KMS-11 (cell line): ENCODE results near the gene STIM1.

ENCODE experiments used
- H2AFZ ChIP-seq: fragments of 200-600 bp; sonication (generic); 2 replicates; pipeline ENCODE4 v1.6.1; 2016; ENCODE audit warnings: antibody characterized with exemption, mixed run types, low read depth
- H3K27ac ChIP-seq: fragments of 200-600 bp; sonication (generic); 2 replicates; pipeline ENCODE4 v1.6.1; 2016; ENCODE audit warnings: mild to moderate bottlenecking, mixed run types
- H3K27me3 ChIP-seq: fragments of 200-600 bp; sonication (generic); 2 replicates; pipeline ENCODE4 v1.6.1; 2017; ENCODE audit warnings: mild to moderate bottlenecking, low read depth, mixed run types, moderate library complexity; ENCODE audit not compliant: insufficient read depth
- H3K36me3 ChIP-seq: fragments of 200-600 bp; sonication (generic); 2 replicates; pipeline ENCODE4 v1.6.1; 2017; ENCODE audit warnings: mild to moderate bottlenecking, mixed run types; ENCODE audit not compliant: insufficient read depth
- H3K4me1 ChIP-seq: fragments of 200-600 bp; sonication (generic); 2 replicates; pipeline ENCODE4 v1.6.1; 2016; ENCODE audit warnings: mild to moderate bottlenecking, low read depth, mixed run types; ENCODE audit not compliant: poor library complexity, severe bottlenecking
- H3K4me2 ChIP-seq: fragments of 200-600 bp; sonication (generic); 2 replicates; pipeline ENCODE4 v1.7.0; 2016; ENCODE audit warnings: mild to moderate bottlenecking, mixed run types
- H3K4me3 ChIP-seq: fragments of 200-600 bp; sonication (generic); IDR thresholded peaks from 2 replicates; pipeline ENCODE4 v1.6.1; 2017; ENCODE audit warnings: low read depth, low read length, mixed read lengths; ENCODE audit not compliant: insufficient read depth
- H3K79me2 ChIP-seq: fragments of 200-600 bp; sonication (generic); 2 replicates; pipeline ENCODE4 v1.6.1; 2016; ENCODE audit warnings: low read depth, mixed run types; ENCODE audit not compliant: insufficient read depth
- H3K9ac ChIP-seq: fragments of 200-600 bp; sonication (generic); 2 replicates; pipeline ENCODE4 v1.6.1; 2016; ENCODE audit warnings: mild to moderate bottlenecking, mixed run types
- H4K20me1 ChIP-seq: fragments of 200-600 bp; sonication (generic); 2 replicates; pipeline ENCODE4 v1.6.1; 2016; ENCODE audit warnings: mild to moderate bottlenecking, mixed run types; ENCODE audit not compliant: insufficient read depth
- CTCF ChIP-seq: fragments of 200-600 bp; sonication (generic); conservative IDR thresholded peaks from 2 replicates; pipeline ENCODE4 v1.6.1; 2017; ENCODE audit warnings: low read depth, mild to moderate bottlenecking, antibody characterized with exemption, low read length, moderate library complexity, mixed read lengths

The STIM1 gene

DNA sequence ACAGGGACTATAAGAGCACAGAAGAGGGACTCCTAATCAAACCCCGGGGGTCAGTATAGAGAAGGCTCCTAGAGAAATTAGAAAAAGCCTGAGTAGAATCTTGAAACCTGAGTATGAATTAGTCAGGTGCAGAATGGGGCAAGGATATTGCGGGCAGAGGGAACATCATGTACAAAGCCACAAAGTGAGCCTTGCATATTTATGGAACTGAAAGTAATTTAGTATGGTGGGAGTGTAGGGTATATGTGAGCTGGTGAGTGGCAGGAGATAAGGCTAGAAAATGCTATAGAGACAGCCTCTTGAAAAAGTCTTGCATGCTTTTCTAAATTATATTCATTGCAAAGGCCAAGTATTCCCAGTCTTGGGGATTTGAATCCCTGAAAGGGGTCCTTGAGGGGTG lies 93.7 kb downstream of the STIM1 start:
- H4K20me1 ChIP-seq = no peaks in the 10 kb centered on the region
- H3K27me3 ChIP-seq = no peaks in the 10 kb centered on the region
- H3K9ac ChIP-seq = no peak overlapping the region
- no peak overlapping the region for H3K4me3 ChIP-seq
- no peak overlapping the region for H2AFZ ChIP-seq
- no peak overlapping the region for H3K27ac ChIP-seq
- no peaks in the 10 kb centered on the region for H3K36me3 ChIP-seq
- H3K4me1 ChIP-seq = peaks cover 87% of the 10 kb centered on the region
- no peaks in the 10 kb centered on the region; the same call in 1 of the 2 replicates for H3K79me2 ChIP-seq
- no peak for TF ChIP-seq CTCF
- H3K4me2 ChIP-seq = peak overlapping the region; percentile 62

DNA sequence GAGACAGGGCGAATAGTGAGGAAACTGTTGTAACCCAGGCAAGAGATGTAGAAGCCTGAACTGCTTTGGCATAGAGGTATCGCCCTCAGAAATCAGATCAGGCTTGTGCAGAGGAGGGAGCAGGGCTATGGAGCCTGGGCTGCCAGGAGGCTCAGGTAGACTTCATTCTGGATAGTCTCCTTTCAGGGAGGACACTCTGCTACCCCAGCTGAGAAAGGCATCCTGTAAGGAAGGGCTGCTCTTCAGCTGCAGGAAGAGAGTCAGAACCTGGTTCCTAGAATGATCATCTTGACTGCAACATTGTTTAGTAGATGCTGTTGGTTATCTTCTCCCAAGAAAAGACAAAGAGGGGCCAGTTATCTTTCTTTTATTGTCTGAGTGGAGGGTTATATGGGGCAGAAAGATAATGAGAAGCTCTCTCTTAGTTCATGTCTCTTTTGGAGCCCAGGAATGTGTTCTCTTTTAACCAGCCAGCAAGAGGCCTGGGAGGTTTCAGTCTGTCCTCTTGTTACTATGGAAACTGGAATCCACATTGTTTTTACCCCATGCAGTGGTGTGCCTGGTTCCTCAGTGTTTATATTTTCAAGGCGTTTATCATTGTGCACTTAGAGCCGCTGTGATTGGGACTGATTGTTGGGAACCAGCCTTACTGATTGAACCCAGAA lies 95.7 kb downstream of the STIM1 start:
- Histone ChIP-seq H3K4me1 (peaks cover 97% of the 10 kb centered on the region), H3K4me3 (no peak overlapping the region), H3K36me3 (no peaks in the 10 kb centered on the region), H3K27ac (peak overlapping the region; percentile 34), H3K27me3 (no peaks in the 10 kb centered on the region), H2AFZ (no peak overlapping the region), H3K79me2 (no peaks in the 10 kb centered on the region), H3K9ac (no peak overlapping the region), H4K20me1 (no peaks in the 10 kb centered on the region), H3K4me2 (peak overlapping the region; percentile 62)
- no peak for TF ChIP-seq CTCF

DNA sequence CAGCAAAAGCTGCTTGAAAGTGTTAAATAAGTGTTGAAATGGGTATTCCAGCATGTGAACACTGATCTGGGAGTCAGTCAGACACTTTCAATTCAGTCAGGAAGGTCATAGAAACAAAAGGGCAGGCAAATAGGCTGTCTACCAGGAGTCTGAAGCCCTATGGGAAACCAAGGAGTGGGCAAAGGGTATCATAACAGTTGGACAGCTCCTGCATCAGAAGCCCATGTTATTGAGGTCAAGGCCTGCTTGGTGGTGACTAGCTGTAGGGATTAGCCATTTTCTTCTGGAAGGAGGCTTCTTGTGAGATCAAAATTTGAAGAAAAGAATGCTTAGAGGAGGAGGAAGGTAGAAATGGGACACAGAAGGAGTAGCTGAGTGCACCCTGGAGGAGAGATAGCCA lies 97.3 kb downstream of the STIM1 start:
- Histone ChIP-seq H3K79me2 (no peaks in the 10 kb centered on the region), H3K27ac (no peak overlapping the region), H3K9ac (no peak overlapping the region), H2AFZ (no peak overlapping the region), H3K27me3 (no peaks in the 10 kb centered on the region), H3K36me3 (no peaks in the 10 kb centered on the region), H3K4me2 (0 out of 2 replicates have a peak overlapping the region, but pooled peaks have one; percentile 3), H4K20me1 (no peaks in the 10 kb centered on the region), H3K4me1 (peaks cover 89% of the 10 kb centered on the region), H3K4me3 (no peak overlapping the region)
- TF ChIP-seq CTCF = no peak

DNA sequence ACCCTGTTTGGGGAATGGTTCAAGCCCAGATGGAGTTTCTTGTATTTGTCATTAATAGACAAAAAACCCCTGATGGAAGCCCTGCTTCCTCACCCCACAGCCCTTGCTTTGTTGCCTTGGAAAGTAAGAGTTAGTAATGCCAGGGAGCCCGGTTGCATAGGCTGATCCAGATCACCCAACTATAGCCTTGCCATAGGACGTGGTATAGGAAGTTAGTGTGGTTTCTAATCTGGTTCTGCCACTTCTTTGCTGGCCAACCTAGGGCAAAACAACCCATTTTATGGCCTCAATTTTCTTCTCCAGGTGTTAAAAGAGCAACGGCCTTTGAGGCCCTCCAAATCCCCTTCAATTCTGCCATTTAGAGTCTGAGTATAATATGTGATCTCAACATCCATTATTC lies 97.9 kb downstream of the STIM1 start:
- no peak for TF ChIP-seq CTCF
- Histone ChIP-seq H3K4me3 (no peak overlapping the region), H3K79me2 (no peaks in the 10 kb centered on the region), H3K4me1 (peaks cover 83% of the 10 kb centered on the region), H3K27ac (no peak overlapping the region), H3K27me3 (no peaks in the 10 kb centered on the region), H4K20me1 (no peaks in the 10 kb centered on the region), H3K4me2 (no peak overlapping the region), H3K9ac (no peak overlapping the region), H2AFZ (no peak overlapping the region), H3K36me3 (no peaks in the 10 kb centered on the region)
